ENCODE measurements around the gene SLC12A3.

DNA sequence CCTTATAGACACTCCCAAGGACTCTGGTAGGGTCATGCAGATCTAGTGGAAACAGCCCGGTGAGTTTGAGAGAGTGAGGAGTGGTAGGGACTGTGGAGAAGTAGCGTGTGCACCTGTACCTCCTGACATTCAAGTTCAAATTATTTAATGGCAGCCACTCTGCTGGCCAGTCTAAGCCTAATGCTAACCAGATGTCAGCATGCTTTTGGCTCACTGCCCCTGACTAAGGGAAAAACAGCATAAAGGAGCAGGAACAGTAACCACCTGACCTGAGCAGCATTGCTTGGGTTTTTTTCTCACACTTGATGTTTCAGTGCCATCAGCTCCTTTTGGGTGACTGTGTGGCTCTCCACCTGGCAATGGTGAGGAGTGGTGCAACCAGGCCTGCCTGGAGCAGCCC lies 23.8 kb upstream of the SLC12A3 start:
- TF ChIP-seq, protein P1, sequence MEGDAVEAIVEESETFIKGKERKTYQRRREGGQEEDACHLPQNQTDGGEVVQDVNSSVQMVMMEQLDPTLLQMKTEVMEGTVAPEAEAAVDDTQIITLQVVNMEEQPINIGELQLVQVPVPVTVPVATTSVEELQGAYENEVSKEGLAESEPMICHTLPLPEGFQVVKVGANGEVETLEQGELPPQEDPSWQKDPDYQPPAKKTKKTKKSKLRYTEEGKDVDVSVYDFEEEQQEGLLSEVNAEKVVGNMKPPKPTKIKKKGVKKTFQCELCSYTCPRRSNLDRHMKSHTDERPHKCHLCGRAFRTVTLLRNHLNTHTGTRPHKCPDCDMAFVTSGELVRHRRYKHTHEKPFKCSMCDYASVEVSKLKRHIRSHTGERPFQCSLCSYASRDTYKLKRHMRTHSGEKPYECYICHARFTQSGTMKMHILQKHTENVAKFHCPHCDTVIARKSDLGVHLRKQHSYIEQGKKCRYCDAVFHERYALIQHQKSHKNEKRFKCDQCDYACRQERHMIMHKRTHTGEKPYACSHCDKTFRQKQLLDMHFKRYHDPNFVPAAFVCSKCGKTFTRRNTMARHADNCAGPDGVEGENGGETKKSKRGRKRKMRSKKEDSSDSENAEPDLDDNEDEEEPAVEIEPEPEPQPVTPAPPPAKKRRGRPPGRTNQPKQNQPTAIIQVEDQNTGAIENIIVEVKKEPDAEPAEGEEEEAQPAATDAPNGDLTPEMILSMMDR (IDR thresholded peaks at IDR 0.05; ENCODE audit: low read depth, low read length), result no peak
- TF ChIP-seq POLR2A (IDR thresholded peaks at IDR 0.05; ENCODE audit: extremely low read depth, insufficient read length), result no peak
- TF ChIP-seq, protein P2, sequence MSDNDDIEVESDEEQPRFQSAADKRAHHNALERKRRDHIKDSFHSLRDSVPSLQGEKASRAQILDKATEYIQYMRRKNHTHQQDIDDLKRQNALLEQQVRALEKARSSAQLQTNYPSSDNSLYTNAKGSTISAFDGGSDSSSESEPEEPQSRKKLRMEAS (IDR thresholded peaks at IDR 0.05; ENCODE audit: low read depth, low read length), result no peak
- no peak for TF ChIP-seq MYC (IDR thresholded peaks at IDR 0.05; ENCODE audit: low read depth, low read length)

Measured in NB4 (cell line).